ENCODE data around the gene N4BP3.
"Not testable (repeated sequence)": the region's sequence is repeated elsewhere in the genome, so short reads cannot be mapped to it uniquely, and the experiment has no call there.

Gene N4BP3

GRCh38 chr5:178077751-178078150 lies 35.6 kb upstream of the N4BP3 start:
- Histone ChIP-seq H4K20me1 (no peaks in the 10 kb centered on the region), H3K4me1 (peaks cover 9 to 44% (median 28%) of the 10 kb centered on the region in 10 experiments; a peak in 18 of 20 replicates), H3K4me3 (no peak overlapping the region), H3K4me2 (peak overlapping the region in 9 of 11 experiments; percentile 9 to 56 (median 44); a peak in 13 of 22 replicates), H3K9ac (peak overlapping the region in 1 of 11 experiments; percentile 0; a peak in 1 of 22 replicates), H3K36me3 (no peaks in the 10 kb centered on the region), H3K9me3 (replicated peaks in 1 of 11) (no peaks in the 10 kb centered on the region), H3K27ac (no peak overlapping the region), H3K27me3 (peaks cover 0 to 7% (median 0%) of the 10 kb centered on the region in 11 experiments; a peak in 2 of 22 replicates)
- no peak for TF ChIP-seq Cebpa-rat (IDR thresholded peaks at IDR 0.05)

DNA sequence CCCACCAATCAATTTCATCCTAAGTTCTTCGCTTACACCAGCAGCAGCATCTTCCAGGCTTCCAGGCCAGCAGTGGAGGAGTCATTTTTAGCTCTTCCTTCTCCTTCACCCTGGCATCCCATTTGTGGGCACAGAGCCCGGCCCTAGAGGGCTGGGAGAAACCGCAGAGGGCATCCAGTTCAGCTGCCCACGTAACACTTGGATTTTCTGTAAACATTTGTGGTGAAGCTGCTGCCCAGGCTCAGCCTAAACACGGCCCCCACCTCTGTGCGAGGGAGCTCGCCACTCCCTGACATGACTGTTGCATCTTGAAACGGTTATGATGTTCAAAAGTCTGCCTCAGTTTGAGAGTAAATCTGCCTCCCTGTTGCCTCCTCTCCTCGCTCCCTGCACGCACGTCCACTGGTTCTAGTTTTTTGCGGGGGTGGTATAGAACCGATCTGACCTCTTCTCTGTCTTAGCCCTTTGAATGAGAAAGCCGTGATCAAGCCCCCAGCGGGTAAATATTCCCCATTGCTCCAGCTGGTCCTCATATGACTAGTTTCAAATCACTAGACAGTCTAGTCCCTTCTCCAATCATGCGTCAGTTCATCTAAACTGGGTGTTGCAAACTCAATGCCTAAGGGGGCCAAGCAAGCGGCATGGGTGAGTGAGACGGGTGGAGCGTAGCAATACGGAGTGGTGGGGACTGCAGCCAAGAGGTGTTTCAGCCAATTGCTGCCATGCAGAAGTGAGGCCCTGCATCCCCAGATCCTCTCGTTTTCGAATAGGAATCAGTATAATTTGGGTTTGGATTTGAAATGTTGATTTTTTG lies 34.9 kb upstream of the N4BP3 start:
- no peak for TF ChIP-seq Cebpa-rat (IDR thresholded peaks at IDR 0.05)
- no peaks in the 10 kb centered on the region for H3K36me3 ChIP-seq
- no peaks in the 10 kb centered on the region for H3K9me3 ChIP-seq (replicated peaks in 1 of 11)
- no peak overlapping the region for H3K4me3 ChIP-seq
- peaks cover 9 to 49% (median 32%) of the 10 kb centered on the region in 10 experiments; a peak in 18 of 20 replicates for H3K4me1 ChIP-seq
- no peak overlapping the region for H3K27ac ChIP-seq
- H3K4me2 ChIP-seq, result peak overlapping the region in 10 of 11 experiments; percentile 9 to 56 (median 43); a peak in 17 of 22 replicates
- peaks cover 0 to 7% (median 0%) of the 10 kb centered on the region in 11 experiments; a peak in 2 of 22 replicates for H3K27me3 ChIP-seq
- H3K9ac ChIP-seq, result peak overlapping the region in 1 of 11 experiments; percentile 0; a peak in 1 of 22 replicates
- no peaks in the 10 kb centered on the region for H4K20me1 ChIP-seq

DNA sequence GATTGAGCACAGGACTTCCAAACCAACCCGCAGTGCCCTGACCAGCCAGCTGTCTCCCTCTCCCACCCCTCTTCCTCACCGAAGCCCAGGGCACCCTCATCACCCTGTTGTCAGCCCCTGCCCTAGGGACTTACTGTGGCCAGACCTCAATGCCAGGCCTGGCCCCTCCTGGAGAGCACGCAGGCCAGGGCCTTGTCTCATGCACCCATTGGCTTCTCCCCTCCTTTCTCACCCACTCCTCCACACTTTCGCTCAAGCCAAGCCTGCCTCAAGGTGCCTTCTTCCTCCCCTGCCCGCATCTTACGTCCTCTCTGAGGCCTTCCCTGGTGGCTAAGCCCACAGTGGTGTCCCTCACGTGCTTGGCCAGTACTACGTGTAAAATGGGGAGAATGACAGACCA lies 33.3 kb upstream of the N4BP3 start:
- H3K4me1 ChIP-seq, result peaks cover 16 to 55% (median 42%) of the 10 kb centered on the region in 10 experiments; a peak in 19 of 20 replicates
- no peak for TF ChIP-seq Cebpa-rat (IDR thresholded peaks at IDR 0.05)

GRCh38 chr5:178080618-178081410 lies 32.5 kb upstream of the N4BP3 start:
- H3K4me2 ChIP-seq, result no peak overlapping the region
- H3K9me3 ChIP-seq (replicated peaks in 1 of 11), result no peaks in the 10 kb centered on the region
- H4K20me1 ChIP-seq, result no peaks in the 10 kb centered on the region
- H3K36me3 ChIP-seq, result no peaks in the 10 kb centered on the region
- peaks cover 12 to 51% (median 36%) of the 10 kb centered on the region in 10 experiments; a peak in 19 of 20 replicates for H3K4me1 ChIP-seq
- H3K27me3 ChIP-seq, result no peaks in the 10 kb centered on the region
- TF ChIP-seq Cebpa-rat (IDR thresholded peaks at IDR 0.05), result no peak
- no peak overlapping the region for H3K9ac ChIP-seq
- no peak overlapping the region for H3K27ac ChIP-seq
- no peak overlapping the region for H3K4me3 ChIP-seq

More for the DNA sequence above, 33.3 kb upstream of the N4BP3 start:
- H3K9me3 ChIP-seq (replicated peaks in 1 of 11), result no peaks in the 10 kb centered on the region
- H3K27ac ChIP-seq, result no peak overlapping the region
- H3K4me3 ChIP-seq, result no peak overlapping the region
- H3K9ac ChIP-seq, result no peak overlapping the region
- H3K4me2 ChIP-seq, result no peak overlapping the region
- no peaks in the 10 kb centered on the region for H4K20me1 ChIP-seq
- H3K36me3 ChIP-seq, result no peaks in the 10 kb centered on the region
- H3K27me3 ChIP-seq, result peaks cover 0 to 7% (median 0%) of the 10 kb centered on the region in 11 experiments; a peak in 2 of 22 replicates

DNA sequence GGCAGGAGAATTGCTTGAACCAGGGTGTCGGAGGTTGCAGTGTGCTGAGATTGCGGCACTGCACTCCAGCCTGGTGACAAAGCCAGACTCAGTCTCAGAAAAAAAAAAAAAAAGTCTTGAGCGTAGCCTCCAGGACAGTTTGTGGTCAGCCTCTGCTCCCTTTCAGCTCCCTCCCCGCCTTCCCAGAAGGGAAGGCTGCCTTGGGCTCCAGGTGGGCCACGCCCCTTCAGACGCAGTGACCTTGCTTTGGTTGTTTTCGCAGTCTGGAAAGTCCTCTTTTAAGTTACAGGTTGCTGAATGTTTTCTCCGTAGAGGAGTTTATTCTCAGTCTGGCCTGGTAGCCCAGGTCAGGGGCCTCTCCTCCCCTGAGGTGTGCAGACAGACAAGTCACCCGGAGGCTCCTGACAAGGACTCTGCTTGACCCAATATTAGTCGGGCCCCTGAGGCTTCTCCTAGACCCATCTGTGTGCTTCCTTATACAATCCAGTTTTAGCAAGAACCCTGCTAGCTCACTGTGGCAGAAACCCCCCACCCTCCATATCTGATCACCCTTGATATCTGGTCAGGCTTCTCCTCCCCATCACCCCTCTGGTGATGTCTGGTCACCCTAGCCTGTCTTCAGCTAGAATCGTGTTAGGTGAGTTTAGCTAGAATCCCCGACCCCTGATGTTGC lies 31.6 kb upstream of the N4BP3 start:
- peaks cover 12 to 42% (median 33%) of the 10 kb centered on the region in 10 experiments; a peak in 18 of 20 replicates for H3K4me1 ChIP-seq
- no peaks in the 10 kb centered on the region for H3K27me3 ChIP-seq
- no peaks in the 10 kb centered on the region for H4K20me1 ChIP-seq
- H3K27ac ChIP-seq, result no peak overlapping the region
- H3K9ac ChIP-seq, result no peak overlapping the region
- no peaks in the 10 kb centered on the region for H3K36me3 ChIP-seq
- TF ChIP-seq Cebpa-rat (IDR thresholded peaks at IDR 0.05), result no peak
- H3K4me3 ChIP-seq, result no peak overlapping the region
- H3K4me2 ChIP-seq, result no peak overlapping the region
- H3K9me3 ChIP-seq (replicated peaks in 1 of 11), result 0 out of 22 replicates have a peak, but pooled peaks cover 0 to 4% (median 0%) of the 10 kb centered on the region in 11 experiments

DNA sequence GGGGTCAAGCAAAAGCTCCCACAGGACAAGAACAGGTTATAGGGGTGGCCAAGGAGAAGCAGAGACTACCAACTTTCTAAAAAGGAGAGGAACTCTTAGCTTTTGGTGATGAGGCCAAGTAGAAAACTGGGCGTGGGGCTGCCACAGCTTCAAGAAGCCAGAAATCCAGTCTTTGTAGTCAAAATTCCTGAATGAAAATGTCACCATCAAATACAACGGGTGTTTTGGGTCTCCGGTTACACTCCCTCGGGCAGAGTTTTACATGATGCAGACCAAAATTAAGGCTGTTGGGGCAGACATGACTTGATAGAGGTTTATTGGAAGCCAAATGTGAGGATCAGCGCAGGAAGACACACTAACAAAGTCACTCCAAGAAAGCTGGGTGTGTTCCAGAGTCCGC lies 29.4 kb upstream of the N4BP3 start:
- no peaks in the 10 kb centered on the region for H3K36me3 ChIP-seq
- H4K20me1 ChIP-seq, result no peaks in the 10 kb centered on the region
- H3K9me3 ChIP-seq (replicated peaks in 1 of 11), result 0 out of 22 replicates have a peak, but pooled peaks cover 0 to 4% (median 0%) of the 10 kb centered on the region in 11 experiments
- peaks cover 5 to 30% (median 23%) of the 10 kb centered on the region in 10 experiments; a peak in 17 of 20 replicates for H3K4me1 ChIP-seq
- no peak overlapping the region for H3K27ac ChIP-seq
- no peak for TF ChIP-seq Cebpa-rat (IDR thresholded peaks at IDR 0.05)
- no peak overlapping the region for H3K9ac ChIP-seq
- H3K27me3 ChIP-seq, result no peaks in the 10 kb centered on the region
- H3K4me2 ChIP-seq, result peak overlapping the region in 9 of 11 experiments; percentile 9 to 71 (median 62); a peak in 15 of 22 replicates
- no peak overlapping the region for H3K4me3 ChIP-seq

DNA sequence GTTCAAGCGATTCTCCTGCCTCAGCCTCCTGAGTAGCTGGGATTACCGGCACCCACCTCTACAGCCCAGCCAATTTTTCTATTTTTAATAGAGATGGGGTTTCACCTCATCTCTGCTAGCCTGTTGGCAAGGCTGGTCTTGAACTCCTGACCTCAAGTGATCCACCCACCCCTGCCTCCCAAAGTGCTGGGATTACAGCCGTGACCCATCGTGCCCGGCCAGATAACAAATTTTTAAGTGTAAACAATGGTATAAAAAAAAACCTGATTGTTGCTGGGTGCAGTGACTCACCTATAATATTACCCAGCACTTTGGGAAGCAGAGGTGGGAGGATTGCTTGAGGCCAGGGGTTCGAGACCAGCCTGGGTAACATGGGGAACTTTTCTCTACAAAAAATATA lies 28.0 kb upstream of the N4BP3 start:
- no peaks in the 10 kb centered on the region for H3K36me3 ChIP-seq

DNA sequence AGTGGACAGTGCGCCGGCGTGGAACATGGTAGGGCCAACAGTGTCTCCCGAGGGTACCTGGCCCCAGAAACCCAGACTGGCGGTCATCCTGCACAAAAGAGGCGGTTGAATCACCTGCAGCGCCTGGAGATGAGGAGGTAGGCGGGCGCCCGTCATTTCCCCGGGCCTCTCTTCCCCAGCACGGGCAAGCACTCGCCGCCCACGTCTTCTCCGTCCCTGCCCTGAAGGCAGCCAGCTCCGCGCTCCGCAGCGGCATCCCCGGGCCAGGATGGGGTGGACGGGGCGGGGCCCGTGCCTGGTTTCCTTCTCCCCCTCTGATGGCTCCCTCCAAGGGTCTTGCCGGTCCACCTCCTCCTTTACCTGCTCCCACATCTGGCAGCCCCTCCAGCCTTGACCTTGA lies 27.1 kb upstream of the N4BP3 start:
- no peaks in the 10 kb centered on the region for H4K20me1 ChIP-seq
- H3K4me2 ChIP-seq, result no peak overlapping the region
- TF ChIP-seq Cebpa-rat (IDR thresholded peaks at IDR 0.05), result no peak
- H3K36me3 ChIP-seq, result no peaks in the 10 kb centered on the region
- H3K9me3 ChIP-seq (replicated peaks in 1 of 11), result peaks cover 8 to 14% (median 10%) of the 10 kb centered on the region in 11 experiments; a peak in 21 of 22 replicates
- H3K27me3 ChIP-seq, result no peaks in the 10 kb centered on the region
- H3K4me3 ChIP-seq, result no peak overlapping the region
- no peak overlapping the region for H3K9ac ChIP-seq
- H3K27ac ChIP-seq, result no peak overlapping the region
- H3K4me1 ChIP-seq, result peaks cover 5 to 30% (median 23%) of the 10 kb centered on the region in 10 experiments; a peak in 17 of 20 replicates

More for the DNA sequence above, 28.0 kb upstream of the N4BP3 start:
- Histone ChIP-seq H3K4me3 (no peak overlapping the region), H3K27me3 (no peaks in the 10 kb centered on the region), H3K9ac (no peak overlapping the region; a peak in 1 of 22 replicates), H3K9me3 (replicated peaks in 1 of 11) (peaks cover 0 to 4% (median under 1%) of the 10 kb centered on the region in 11 experiments; a peak in 7 of 22 replicates), H4K20me1 (no peaks in the 10 kb centered on the region), H3K4me1 (peaks cover 5 to 30% (median 23%) of the 10 kb centered on the region in 10 experiments; a peak in 17 of 20 replicates), H3K27ac (no peak overlapping the region), H3K4me2 (peak overlapping the region in 7 of 11 experiments; percentile 18 to 71 (median 63); a peak in 6 of 22 replicates)
- TF ChIP-seq Cebpa-rat (IDR thresholded peaks at IDR 0.05), result no peak

- H3K4me3 ChIP-seq, H3K27me3 ChIP-seq, H4K20me1 ChIP-seq, H3K27ac ChIP-seq, H3K4me2 ChIP-seq, H3K36me3 ChIP-seq, H3K9ac ChIP-seq: not testable (repeated sequence)
- H3K4me1 ChIP-seq, result peaks cover 5 to 24% (median 23%) of the 10 kb centered on the region in 10 experiments; a peak in 17 of 20 replicates
- H3K9me3 ChIP-seq (replicated peaks in 1 of 11), result peaks cover 15 to 22% (median 17%) of the 10 kb centered on the region in 11 experiments; a peak in 21 of 22 replicates
Observed at GRCh38 chr5:178087199-178087598, 26.1 kb upstream of the N4BP3 start.
